ENCODE results near the gene C2orf81. TPM values are rescaled to one million over a fixed set of nuclear protein-coding genes. Genes with fewer than 3 reads are reported as not detected.

C2orf81 gene
- total RNA-seq, 1 donor from 2014 or later = 0.82 TPM

DNA sequence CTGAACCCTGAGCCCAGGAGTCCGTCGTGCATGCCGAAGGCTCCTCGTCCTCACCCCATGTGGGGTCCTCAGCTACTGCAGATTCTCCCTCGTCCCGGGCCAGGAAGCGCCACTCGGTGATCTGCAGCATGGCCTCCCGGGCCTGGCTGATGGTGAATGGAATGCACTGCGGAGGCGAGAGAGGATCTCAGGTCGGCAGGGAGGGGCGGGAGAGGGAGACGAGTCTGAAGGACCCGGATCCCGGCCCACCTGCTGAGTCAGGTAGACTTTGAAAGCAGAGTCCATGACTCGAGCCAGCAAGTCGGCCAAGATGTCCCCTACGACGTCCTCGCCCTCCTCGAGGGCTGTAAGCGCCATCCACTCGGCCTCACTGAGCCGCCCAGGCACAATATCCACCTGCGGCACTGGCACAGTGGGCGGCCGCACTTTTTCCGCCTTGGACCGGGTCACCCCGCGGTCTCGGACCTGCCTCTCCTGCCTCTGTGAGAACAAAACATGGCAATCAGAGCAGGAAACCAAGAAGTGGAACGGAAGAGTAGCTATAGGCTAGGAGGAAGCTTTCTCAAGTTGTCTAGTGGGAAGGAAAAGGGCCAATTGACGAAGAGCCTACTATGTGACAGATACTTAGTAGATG is 5.5 kb downstream of the C2orf81 start:
- TF ChIP-seq, protein P1, sequence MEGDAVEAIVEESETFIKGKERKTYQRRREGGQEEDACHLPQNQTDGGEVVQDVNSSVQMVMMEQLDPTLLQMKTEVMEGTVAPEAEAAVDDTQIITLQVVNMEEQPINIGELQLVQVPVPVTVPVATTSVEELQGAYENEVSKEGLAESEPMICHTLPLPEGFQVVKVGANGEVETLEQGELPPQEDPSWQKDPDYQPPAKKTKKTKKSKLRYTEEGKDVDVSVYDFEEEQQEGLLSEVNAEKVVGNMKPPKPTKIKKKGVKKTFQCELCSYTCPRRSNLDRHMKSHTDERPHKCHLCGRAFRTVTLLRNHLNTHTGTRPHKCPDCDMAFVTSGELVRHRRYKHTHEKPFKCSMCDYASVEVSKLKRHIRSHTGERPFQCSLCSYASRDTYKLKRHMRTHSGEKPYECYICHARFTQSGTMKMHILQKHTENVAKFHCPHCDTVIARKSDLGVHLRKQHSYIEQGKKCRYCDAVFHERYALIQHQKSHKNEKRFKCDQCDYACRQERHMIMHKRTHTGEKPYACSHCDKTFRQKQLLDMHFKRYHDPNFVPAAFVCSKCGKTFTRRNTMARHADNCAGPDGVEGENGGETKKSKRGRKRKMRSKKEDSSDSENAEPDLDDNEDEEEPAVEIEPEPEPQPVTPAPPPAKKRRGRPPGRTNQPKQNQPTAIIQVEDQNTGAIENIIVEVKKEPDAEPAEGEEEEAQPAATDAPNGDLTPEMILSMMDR (IDR thresholded peaks at IDR 0.05; ENCODE audit: borderline replicate concordance) = no peak
- H3K36me3 ChIP-seq = no peaks in the 10 kb centered on the region
- intact Hi-C loops (cut with micrococcal nuclease) = no loop called here
- no peaks in the 10 kb centered on the region for H3K9me3 ChIP-seq (replicated peaks)
- H3K27ac ChIP-seq (replicated peaks) = peak overlapping the region; percentile 78
- H3K27me3 ChIP-seq (ENCODE audit: low read depth) = no peaks in the 10 kb centered on the region
- DNase-seq = no peak
- H3K4me3 ChIP-seq = peak overlapping the region; percentile 79
- H3K4me1 ChIP-seq = peaks cover 37% of the 10 kb centered on the region

DNA sequence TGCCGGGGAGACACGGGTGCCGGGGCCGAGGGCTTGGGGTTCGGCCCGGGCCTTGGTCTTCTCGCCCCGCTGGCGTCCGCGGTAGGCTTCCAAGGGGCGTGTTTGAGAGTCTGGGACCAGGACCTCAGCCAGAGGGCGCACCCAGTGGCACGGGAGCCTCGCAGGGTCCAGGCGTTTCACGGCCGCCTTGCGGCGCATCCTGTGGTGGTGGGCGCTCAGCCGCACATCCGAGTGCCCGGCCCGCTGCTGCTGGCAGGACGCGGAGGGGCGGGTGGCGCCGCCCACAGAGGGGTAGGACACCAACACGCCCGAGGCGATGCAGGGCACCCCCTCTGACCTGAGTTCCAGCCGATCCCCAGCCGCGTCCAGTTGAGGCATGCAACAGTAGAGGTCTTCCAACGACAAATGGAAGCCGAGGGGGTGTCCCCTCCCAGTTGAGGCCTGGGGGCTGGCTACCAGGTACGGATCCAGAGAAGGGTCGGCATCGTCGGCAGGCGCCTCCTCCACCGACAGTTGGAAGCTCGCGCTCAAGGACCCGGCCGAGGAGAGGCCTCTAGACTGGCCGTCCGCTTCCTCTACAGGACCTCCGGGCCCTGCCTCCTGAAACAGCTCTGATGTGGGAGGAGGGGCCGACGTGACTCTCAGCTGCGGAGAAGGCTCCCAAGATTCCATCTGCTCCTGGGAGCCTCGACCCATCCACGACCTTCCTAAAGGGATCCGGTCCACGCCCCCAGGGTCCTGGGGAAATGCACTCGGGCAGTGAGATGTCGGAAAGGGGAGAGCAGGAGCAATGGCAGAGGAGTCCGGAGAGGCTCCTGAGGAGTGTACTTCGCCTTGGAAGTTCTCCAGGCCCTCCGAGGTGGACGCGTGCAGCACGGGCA is 6.3 kb downstream of the C2orf81 start:
- peak; percentile 69 for DNase-seq
- Histone ChIP-seq H3K9me3 (replicated peaks) (no peaks in the 10 kb centered on the region), H3K27ac (replicated peaks) (peak overlapping the region; percentile 78), H3K4me3 (peak overlapping the region; percentile 79), H3K4me1 (peaks cover 35% of the 10 kb centered on the region), H3K36me3 (no peaks in the 10 kb centered on the region), H3K27me3 (ENCODE audit: low read depth) (no peaks in the 10 kb centered on the region)
- intact Hi-C loops (cut with micrococcal nuclease) = no loop called here
- TF ChIP-seq, protein P1 (IDR thresholded peaks at IDR 0.05; ENCODE audit: borderline replicate concordance) = peak; percentile 64

DNA sequence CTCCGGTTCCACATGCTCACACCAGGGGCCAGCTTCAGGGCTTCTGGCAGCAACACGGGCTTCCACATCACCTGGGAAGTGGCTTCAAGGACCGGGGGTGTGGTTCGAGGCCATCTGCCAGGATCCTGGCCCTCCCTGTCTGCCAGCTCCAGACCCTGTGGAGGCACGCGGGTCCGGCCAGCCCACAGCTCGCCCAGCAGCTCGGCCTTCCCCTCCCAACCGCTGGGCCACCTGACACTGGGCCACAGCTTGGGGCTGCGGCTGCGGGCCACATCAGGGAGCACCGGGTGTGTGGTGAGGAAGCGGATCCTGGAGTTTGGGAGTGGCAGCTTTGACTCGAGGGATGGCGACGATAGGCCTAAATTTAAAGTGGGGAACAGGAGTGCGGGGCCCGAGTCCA is 7.0 kb downstream of the C2orf81 start:
- Histone ChIP-seq H3K36me3 (no peaks in the 10 kb centered on the region), H3K4me3 (peak overlapping the region; percentile 79), H3K4me1 (peaks cover 35% of the 10 kb centered on the region), H3K27me3 (ENCODE audit: low read depth) (no peaks in the 10 kb centered on the region), H3K27ac (replicated peaks) (peak overlapping the region; percentile 78), H3K9me3 (replicated peaks) (no peaks in the 10 kb centered on the region)
- DNase-seq = no peak
- TF ChIP-seq, protein P1 (IDR thresholded peaks at IDR 0.05; ENCODE audit: borderline replicate concordance) = no peak
- intact Hi-C loops (cut with micrococcal nuclease) = no loop called here

DNA sequence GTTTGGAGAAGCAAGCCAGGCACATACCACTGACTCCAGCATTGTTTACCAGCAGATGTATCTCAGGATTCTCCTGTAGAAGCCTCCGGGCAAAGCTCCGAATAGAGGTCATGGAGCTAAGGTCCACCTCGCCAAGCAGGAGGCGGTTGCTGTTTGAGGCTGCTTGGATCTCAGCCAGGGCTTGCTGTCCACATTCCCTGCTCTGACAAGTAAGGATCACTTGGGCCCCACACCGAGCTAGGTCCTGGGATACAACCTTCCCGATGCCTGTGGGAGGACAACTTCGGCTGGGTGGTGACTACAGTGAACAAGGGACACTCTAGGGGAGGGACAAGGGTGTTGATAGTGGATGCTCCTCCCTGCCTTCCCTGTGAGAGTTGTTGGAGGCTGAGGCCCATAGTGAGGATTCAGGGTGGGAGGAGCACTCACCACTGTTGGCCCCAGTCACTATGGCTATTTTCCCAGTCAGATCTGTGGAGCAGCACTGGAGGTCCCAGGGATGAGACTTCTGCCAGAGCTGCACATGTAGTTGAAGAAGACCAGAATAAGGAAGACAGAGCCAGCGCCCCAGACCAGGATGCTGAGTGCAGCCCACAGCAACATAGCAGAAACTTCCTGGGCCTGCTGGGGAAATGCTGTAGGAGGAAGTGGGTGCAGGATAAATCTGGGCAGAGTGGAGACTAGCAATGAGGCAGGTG is 8.3 kb downstream of the C2orf81 start:
- no peaks in the 10 kb centered on the region for H3K9me3 ChIP-seq (replicated peaks)
- DNase-seq = no peak
- intact Hi-C loops (cut with micrococcal nuclease) = no loop called here
- peaks cover 25% of the 10 kb centered on the region for H3K4me1 ChIP-seq
- no peak overlapping the region for H3K27ac ChIP-seq (replicated peaks)
- TF ChIP-seq, protein P1 (IDR thresholded peaks at IDR 0.05; ENCODE audit: borderline replicate concordance) = no peak
- H3K4me3 ChIP-seq = no peak overlapping the region
- no peaks in the 10 kb centered on the region for H3K27me3 ChIP-seq (ENCODE audit: low read depth)
- H3K36me3 ChIP-seq = no peaks in the 10 kb centered on the region

DNA sequence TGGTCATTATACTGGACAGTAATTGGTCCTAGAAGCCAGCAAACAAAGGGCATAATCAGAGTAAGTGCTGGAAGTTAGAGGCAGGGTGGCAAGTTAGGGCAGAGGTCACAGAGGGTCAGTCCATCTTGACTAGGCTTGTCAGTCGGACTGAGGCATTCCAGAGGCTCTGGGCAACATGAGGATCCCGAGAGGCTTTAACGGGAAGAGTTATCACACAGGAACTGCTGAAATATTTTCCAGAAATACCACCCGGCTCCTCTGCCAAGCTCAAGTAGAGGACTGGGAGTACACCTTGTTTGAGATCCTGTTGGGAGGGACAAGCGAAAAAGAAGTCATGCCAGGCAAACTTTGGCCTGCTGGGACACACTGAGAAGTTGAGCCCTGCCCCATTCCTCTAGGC is 13.7 kb downstream of the C2orf81 start:
- no peak overlapping the region for H3K4me3 ChIP-seq
- H3K27ac ChIP-seq (replicated peaks) = no peak overlapping the region
- no peaks in the 10 kb centered on the region for H3K9me3 ChIP-seq (replicated peaks)
- H3K27me3 ChIP-seq (ENCODE audit: low read depth) = no peaks in the 10 kb centered on the region
- TF ChIP-seq, protein P1 (IDR thresholded peaks at IDR 0.05; ENCODE audit: borderline replicate concordance) = no peak
- no peaks in the 10 kb centered on the region for H3K4me1 ChIP-seq
- no peak for DNase-seq
- no peaks in the 10 kb centered on the region for H3K36me3 ChIP-seq
- intact Hi-C loops (cut with micrococcal nuclease) = no loop called here
